Measurements from ENCODE around the gene CACHD1. TPM values are rescaled to one million over a fixed set of nuclear protein-coding genes. Genes with fewer than 3 reads are reported as not detected.

CACHD1 gene
- total RNA-seq, 1 donor from 2014 or later = 24.1 TPM

- peaks cover 59% of the 10 kb centered on the region for H3K4me1 Mint-ChIP-seq
- TF ChIP-seq CTCF (IDR thresholded peaks at IDR 0.05; ENCODE audit: unreplicated experiment) = no peak
- no peaks in the 10 kb centered on the region for H3K9me3 Mint-ChIP-seq
- H3K27ac Mint-ChIP-seq = no peak overlapping the region
- no peaks in the 10 kb centered on the region for H3K36me3 Mint-ChIP-seq
- H3K27me3 Mint-ChIP-seq (ENCODE audit: low read depth) = no peaks in the 10 kb centered on the region
- H3K4me3 Mint-ChIP-seq = no peak overlapping the region
- no peak for DNase-seq (ENCODE audit: low spot score in 2 of 2, unreplicated experiment in 2 of 2)
These were observed 68.5 kb downstream of the CACHD1 start for GRCh38 chr1:64538389-64538788.

- peaks cover 63% of the 10 kb centered on the region for H3K4me1 Mint-ChIP-seq
- H3K27ac Mint-ChIP-seq = peak overlapping the region; percentile 57
- no peak for TF ChIP-seq CTCF (IDR thresholded peaks at IDR 0.05; ENCODE audit: unreplicated experiment)
These were observed 69.4 kb downstream of the CACHD1 start for GRCh38 chr1:64539289-64539688.

GRCh38 chr1:64539781-64540218 lies 69.9 kb downstream of the CACHD1 start:
- no peaks in the 10 kb centered on the region for H3K9me3 Mint-ChIP-seq
- no peaks in the 10 kb centered on the region for H3K27me3 Mint-ChIP-seq (ENCODE audit: low read depth)
- DNase-seq (ENCODE audit: low spot score in 2 of 2, unreplicated experiment in 2 of 2) = peak; percentile 53 to 70
- peak overlapping the region; percentile 80 for H3K27ac Mint-ChIP-seq
- peak overlapping the region; percentile 3 for H3K4me3 Mint-ChIP-seq
- H3K4me1 Mint-ChIP-seq = peaks cover 68% of the 10 kb centered on the region
- H3K36me3 Mint-ChIP-seq = no peaks in the 10 kb centered on the region
- TF ChIP-seq CTCF (IDR thresholded peaks at IDR 0.05; ENCODE audit: unreplicated experiment) = no peak

More at GRCh38 chr1:64539289-64539688, 69.4 kb downstream of the CACHD1 start:
- DNase-seq (ENCODE audit: low spot score in 2 of 2, unreplicated experiment in 2 of 2) = no peak
- H3K27me3 Mint-ChIP-seq (ENCODE audit: low read depth) = no peaks in the 10 kb centered on the region
- no peak overlapping the region for H3K4me3 Mint-ChIP-seq
- H3K9me3 Mint-ChIP-seq = no peaks in the 10 kb centered on the region
- H3K36me3 Mint-ChIP-seq = no peaks in the 10 kb centered on the region

GRCh38 chr1:64540265-64540791 lies 70.4 kb downstream of the CACHD1 start:
- no peaks in the 10 kb centered on the region for H3K9me3 Mint-ChIP-seq
- TF ChIP-seq CTCF (IDR thresholded peaks at IDR 0.05; ENCODE audit: unreplicated experiment) = no peak
- H3K4me3 Mint-ChIP-seq = peak overlapping the region; percentile 3

GRCh38 chr1:64542118-64542517 lies 72.2 kb downstream of the CACHD1 start:
- DNase-seq (ENCODE audit: low spot score in 2 of 2, unreplicated experiment in 2 of 2) = no peak
- no peak overlapping the region for H3K27ac Mint-ChIP-seq
- no peaks in the 10 kb centered on the region for H3K36me3 Mint-ChIP-seq
- no peaks in the 10 kb centered on the region for H3K9me3 Mint-ChIP-seq
- H3K4me1 Mint-ChIP-seq = peaks cover 66% of the 10 kb centered on the region
- no peak for TF ChIP-seq CTCF (IDR thresholded peaks at IDR 0.05; ENCODE audit: unreplicated experiment)
- no peak overlapping the region for H3K4me3 Mint-ChIP-seq
- no peaks in the 10 kb centered on the region for H3K27me3 Mint-ChIP-seq (ENCODE audit: low read depth)

More at GRCh38 chr1:64540265-64540791, 70.4 kb downstream of the CACHD1 start:
- Mint-ChIP-seq H3K27ac (peak overlapping the region; percentile 80), H3K27me3 (ENCODE audit: low read depth) (no peaks in the 10 kb centered on the region), H3K36me3 (no peaks in the 10 kb centered on the region), H3K4me1 (peaks cover 73% of the 10 kb centered on the region)
- no peak for DNase-seq (ENCODE audit: low spot score in 2 of 2, unreplicated experiment in 2 of 2)
